NCI-H2227 treated with DMSO at 0.1 percent for 48 hours (cell line): ENCODE measurements around the gene PELI2.

ENCODE experiments used
- DNase-seq: peaks from one replicate; lab custom pipeline; 2025; lab: John Stamatoyannopoulos, UW

Gene PELI2

GRCh38 chr14:56299306-56299984 is 181.2 kb downstream of the PELI2 start:
- no peak for DNase-seq

DNA sequence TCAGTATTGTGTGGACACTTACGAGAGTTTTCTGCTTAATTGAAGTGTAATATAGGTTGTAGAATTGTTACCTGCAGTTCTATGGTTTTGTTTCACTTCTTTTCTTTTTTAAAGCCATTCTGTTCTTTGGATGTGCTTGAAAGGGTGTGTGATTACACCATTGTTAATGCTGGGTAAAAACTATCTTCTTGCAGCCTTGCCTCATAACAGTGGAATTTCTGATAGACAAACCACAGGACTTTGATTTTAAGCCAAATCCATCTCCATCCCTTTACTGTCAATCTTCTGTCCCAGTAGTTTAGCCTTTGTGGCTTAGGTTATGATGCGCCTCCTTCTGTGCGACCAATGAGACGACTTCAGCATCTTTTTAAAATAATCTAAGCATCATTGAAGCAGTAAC is 182.3 kb downstream of the PELI2 start:
- no peak for DNase-seq

GRCh38 chr14:56304456-56304855 is 186.2 kb downstream of the PELI2 start:
- DNase-seq, result no peak

- DNase-seq, result no peak
Measured at GRCh38 chr14:56309198-56309597, 191.0 kb downstream of the PELI2 start.

DNA sequence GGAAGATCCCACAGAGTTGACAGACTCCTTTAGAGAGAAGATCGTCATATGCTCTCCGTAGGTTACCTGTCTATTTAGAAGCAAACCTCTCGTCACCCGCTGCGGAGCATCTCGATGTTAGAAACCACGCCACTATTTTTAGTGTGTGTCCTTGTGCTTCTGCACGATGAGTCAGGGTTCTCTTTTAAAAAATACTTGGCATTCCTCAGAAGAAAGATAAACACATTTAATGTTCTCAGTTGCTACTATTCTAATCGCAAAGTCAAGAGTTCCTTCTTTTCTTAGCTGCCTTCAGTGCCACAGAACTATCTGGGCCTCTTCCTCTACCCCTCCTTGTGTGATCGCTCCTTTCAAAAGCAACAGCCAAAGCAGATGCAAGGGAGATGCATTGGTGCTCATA is 192.4 kb downstream of the PELI2 start:
- no peak for DNase-seq

DNA sequence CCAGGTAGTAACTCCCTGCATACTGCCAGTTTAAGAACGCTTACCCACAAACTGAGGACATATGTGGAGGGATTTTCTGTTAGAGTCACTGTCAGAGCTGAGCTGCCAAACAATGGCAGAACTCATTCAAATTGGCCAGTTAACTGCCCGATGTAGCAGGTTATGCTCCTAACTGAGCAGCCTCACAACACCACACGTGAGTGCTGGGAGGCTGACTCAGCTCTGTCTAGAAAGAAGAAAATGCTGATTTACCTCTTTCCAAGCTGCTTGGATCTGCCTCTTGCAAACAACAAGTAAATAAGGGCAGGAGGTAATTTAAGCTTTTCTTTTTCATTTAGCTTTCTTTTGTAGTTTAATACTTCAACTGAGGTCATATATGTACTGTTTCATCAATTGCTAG is 195.6 kb downstream of the PELI2 start:
- no peak for DNase-seq

DNA sequence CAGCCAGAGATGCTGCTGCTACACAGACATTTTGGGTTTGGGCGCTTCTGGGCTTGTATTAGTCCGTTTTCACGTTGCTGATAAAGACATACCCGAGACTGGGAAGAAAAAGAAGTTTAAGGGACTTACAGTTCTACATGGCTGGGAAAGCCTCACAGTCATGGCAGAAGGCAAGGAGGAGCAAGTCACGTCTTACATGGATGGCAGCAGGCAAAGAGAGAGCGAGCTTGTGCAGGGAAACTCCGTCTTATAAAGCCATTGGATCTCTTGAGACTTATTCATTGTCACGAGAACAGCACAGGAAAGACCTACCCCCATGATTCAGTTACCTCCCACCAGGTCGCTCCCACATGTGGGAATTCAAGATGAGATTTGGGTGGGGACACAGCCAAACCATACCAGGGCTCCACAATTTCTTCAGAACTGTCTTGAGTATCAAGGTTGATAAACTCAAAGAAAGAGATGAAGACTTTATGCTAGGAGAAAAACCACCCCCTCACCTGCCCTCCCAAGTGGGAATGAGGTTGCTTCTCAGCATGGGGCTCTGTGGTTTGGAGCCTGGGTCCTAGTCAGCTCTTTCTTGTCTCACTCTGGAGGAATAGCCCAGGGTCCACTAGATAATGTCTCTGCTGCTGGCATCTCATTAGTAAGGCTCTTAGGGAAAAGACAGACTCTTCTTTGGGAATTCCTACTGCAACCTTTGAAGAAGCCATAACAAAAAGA is 200.3 kb downstream of the PELI2 start:
- no peak for DNase-seq

DNA sequence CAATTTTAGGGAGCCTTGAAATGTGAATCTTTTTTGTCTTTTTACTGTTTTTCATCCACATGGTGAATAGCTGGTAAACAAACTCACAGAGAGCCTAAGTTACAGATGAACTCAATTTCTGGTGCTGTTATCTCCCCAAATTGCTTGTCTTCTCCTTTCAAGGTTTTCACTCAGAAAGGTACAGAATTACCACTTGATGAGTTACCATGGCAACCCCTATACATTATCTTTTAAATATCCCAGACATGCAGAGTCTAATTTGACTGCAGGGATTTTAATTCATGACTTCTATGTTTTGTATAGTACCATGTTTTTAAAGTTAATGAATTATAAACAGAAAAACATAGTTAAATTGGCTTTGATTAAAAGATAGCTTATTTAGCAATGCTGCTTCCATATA is 203.7 kb downstream of the PELI2 start:
- no peak for DNase-seq

- DNase-seq, result no peak
Measured at GRCh38 chr14:56322531-56322930, 204.3 kb downstream of the PELI2 start.

DNA sequence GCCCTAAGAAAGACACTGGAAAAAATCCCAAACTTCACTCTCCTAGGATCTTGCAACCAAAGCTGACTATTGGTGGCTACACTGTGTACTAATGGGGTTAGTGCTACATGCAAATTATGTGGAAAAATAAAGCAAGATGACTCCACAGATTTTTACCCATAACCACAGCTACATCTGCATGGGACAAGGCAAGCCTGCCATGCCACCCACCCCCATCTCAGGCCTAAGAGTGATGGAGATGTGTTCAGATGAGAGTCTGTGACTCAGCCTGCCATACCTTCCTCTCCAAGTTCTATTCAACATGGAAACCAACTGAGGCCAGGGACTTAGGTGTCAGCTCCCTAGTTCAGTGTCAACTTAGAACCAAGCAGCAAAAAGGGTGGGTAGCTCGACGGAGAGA is 206.2 kb downstream of the PELI2 start:
- no peak for DNase-seq

GRCh38 chr14:56324856-56325699 is 206.9 kb downstream of the PELI2 start:
- no peak for DNase-seq

GRCh38 chr14:56328021-56328420 is 209.8 kb downstream of the PELI2 start:
- no peak for DNase-seq

GRCh38 chr14:56331592-56332216 is 213.5 kb downstream of the PELI2 start:
- DNase-seq, result no peak

DNA sequence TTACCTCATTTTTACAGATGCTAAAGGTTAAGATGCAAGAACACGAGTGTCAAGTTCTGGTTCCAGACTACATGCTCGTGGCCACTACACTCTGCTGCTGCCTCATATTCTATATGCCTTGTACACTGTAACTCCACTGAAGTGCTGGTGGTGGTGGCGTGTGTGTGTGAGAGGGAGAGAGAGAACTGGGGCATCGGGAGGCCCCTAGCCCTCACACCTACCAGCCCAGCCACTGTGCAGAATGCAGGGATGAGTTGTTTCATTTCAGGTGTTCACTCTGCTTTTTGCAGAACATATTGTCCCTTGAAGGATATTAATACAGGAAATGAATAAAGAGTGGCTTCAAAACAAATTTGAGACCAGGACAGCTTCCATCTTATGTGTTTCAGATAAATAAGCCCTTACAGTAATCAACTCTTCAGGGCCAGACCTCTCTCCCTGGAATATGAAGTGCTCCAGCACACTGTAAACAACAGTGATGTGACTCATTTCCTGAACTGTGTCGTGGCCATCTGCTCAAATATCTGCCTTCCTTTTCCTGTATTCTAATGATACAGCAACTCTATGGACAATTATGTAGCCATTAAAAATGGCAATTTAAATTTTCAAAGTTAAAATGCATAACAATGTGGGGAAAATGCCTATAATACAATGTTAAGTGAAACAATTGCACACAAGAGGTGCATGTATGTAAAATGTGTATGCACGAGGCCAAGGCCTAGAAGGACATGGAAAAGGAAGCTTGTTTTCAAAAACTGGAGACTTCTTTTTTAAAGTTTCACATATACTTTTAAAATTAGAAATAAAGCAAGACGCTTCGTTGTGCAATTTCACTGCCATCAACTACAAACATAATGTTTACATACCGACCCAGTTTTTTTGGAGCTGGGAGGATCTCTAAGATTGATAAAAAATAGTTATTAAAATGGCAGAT is 215.4 kb downstream of the PELI2 start:
- DNase-seq, result no peak

- no peak for DNase-seq
Measured at GRCh38 chr14:56334458-56334857, 216.2 kb downstream of the PELI2 start.

DNA sequence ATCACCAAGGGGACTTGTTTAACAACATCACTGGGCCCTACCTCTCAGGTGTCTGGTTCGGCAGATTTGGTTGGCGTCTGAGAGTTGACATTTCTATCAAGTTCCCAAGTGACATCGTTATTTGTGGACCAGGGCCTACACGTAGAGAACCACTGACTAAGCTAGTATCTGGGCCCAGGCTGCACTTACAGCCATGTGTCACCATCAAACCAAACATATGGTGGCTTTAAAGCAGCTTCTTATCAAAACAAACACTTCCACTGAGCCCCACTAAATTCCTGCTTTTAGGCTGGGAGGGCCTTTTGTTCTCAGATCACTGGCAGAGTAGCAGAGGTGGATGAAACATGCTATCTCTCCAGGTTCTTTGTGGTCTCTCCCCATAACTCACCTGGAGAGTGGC is 220.5 kb downstream of the PELI2 start:
- no peak for DNase-seq

- peak; percentile 75 for DNase-seq
Measured at GRCh38 chr14:56339855-56340701, 221.9 kb downstream of the PELI2 start.

DNA sequence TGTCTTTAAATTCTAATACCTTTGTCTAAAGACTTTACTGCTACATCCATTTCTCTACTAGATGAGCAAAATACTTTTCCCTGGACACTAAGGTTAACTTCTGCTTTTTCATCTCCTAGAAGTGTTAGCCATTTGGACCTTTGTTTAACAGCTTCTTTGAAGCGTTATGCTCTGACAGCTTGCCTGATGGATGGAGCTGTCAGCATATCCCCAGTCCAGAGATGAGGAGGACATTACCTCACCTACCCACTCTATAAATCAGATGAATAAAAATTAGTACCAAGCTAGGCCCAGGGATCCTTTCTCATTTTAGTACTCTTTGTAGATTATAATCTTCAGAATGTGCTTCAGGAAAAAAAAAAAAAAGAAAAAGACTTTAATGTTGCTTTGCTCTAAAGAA is 222.7 kb downstream of the PELI2 start:
- no peak for DNase-seq

- no peak for DNase-seq
Measured at GRCh38 chr14:56341766-56342493, 223.7 kb downstream of the PELI2 start.

GRCh38 chr14:56342494-56342942 is 224.3 kb downstream of the PELI2 start:
- no peak for DNase-seq
